GM10847 (cell line): ENCODE results near the gene RANGAP1.

Source experiments
- POLR2A ChIP-seq: IDR thresholded peaks from 2 replicates; pipeline ENCODE4 v1.6.1; 2011; ENCODE audit not compliant: insufficient read length; ENCODE audit errors: extremely low read depth

RANGAP1 gene

DNA sequence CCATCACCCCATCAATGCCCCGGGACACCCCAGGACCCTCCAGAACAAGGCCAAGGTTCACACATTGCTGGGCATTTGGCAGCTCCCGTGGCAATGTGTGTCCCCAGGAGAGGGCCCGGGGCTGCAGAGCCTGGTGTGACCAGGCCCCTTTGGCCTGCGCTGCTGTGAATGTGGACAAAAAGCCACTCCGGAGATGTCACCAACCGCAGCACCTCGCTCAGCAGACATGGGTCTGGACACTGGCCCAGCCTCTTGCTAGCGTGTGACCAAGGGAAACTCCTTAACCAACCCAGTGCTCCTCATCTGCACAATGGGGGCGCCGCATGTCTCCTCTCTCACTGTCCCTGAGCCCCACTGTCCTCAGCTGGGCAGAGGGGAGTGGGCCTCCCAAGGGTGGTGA, 37.2 kb downstream of the RANGAP1 start:
- no peak for TF ChIP-seq POLR2A

DNA sequence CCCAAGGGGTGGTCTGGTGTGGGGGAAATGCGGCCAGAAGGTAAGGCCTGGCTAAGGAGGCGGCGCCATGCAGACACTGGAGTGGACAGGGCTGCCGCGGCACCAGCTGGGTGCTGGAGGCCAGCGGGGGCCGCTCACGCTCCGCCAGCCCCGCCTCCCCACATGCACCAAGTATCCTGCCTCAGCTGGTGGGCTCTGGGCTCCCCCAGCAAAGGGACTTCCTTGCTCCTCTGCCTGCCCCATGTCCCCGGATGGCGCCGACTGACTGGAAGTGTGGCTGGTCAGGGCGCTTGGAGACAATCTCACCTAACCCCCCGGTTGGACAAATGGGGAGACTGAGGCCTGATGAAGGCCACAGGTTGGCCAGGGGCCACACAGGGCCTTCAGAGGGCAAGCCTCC, 37.7 kb downstream of the RANGAP1 start:
- TF ChIP-seq POLR2A: no peak

DNA sequence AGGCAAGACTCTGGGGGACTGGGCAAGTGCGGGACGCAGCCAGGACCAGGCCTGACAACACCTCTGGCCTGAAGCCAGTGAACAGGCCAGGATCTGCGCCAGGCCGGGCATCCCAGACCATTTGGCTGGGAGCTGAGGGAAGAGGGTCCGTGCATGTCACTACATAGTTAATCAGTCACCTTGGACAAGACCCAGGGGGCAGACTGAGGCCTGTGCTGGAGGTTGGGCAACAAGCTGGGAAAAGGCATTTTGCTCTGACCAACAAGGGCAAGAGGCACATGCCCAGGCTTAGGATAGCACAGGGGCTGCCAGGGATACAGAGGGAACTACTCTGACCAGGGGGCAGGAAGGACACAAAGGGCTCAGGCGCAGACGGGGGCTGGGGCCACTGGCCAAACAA, 38.3 kb downstream of the RANGAP1 start:
- no peak for TF ChIP-seq POLR2A

DNA sequence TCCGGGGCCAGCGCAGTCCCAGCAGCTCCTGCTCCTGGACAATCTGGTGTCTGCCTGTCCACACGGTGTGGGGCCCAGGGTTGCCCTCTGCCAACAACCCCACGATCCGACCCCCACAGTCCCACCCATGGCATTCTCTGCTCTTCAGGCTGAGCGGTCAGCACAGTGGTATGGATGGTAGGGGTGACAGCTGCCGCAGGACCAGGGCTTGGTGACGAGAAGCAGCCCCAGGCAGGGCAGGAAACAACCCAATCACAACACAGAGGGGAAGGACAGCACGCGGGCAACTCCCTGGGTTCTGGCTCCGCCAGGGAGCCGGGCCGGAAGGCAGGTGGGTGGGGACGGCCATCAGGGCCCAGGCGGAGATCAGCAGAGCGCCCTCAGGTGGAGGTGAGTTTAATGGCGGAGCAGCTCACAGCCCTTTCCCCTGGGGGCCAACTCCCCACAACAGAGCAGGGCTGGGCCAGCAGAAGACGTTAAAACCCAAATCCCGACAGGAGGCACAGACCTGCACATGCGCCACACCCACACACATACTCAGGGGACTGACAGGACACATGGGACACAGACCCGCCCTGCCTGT, 40.0 kb downstream of the RANGAP1 start:
- no peak for TF ChIP-seq POLR2A

DNA sequence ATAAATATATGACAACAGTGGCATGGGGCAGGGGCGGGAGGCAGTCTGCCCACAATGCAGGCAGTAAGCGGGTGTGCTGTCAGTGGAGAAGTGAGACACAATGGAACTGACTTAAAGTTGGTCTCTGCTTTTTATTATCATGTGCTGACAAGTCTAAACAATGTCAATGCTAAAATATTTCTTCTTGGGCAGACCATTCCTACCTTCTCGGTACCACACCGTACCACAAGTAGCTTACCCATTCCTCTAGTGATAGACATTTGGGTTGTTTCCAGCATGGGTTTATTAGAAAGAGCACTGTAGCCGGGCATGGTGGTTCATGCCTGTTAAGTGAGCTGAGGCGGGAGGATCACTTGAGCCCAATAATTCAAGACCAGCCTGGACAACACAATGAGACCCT, 42.6 kb downstream of the RANGAP1 start:
- TF ChIP-seq POLR2A: no peak

DNA sequence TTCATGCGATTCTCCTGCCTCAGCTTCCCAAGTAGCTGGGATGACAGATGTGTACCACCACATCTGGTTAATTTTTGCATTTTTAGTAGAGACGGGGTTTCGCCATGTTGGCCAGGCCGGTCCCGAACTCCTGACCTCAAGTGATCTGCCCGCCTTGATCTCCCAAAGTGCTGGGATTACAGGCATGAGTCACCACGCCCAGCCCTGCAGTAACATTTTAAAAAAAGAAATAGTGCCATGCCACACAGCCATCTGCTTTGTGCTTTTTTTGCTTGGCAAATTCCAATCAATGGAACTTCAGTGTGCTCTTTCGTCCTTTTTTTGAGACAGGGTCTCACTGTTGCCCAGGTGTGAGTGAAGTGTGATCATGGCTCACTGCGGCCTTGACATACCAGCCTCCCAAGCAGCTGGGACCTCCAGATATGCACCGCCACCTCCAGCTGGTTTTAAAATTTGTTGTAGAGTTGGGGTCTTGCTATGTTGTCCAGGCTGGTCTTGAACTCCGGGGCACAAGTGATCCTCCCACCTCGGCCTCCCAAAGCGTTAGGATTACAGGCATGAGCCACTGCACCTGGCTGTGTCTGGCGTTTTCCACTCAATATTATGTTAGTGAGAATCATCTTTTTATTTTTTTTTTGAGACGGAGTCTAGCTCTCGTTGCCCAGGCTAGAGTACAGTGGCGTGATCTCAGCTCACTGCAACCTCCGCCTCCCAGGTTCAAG, 43.4 kb downstream of the RANGAP1 start:
- TF ChIP-seq POLR2A: no peak

DNA sequence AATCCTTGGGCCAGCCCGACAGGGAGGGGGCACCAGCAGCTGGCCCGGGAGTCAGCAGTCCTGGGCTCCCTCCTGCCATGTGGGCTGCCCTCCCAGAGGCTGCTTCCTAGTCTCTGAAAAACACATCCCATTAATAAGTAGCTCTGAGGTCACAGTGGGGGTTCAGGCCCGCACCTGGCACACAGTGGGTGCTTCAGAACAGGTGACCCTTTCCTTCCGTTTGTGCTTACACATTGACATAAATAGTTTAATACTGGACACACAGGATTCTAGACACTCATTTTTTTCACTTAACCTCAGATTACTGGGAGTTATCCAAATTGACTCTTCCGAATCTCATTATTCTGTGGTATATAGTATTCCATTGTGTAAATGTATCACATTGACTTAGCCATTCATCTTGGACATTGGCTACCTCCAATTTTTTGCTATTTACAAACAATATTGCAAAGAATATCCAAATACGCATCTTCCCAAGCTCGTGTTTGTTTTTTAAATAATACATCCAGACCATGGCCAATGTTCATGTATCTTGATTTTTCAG, 44.8 kb downstream of the RANGAP1 start:
- no peak for TF ChIP-seq POLR2A

DNA sequence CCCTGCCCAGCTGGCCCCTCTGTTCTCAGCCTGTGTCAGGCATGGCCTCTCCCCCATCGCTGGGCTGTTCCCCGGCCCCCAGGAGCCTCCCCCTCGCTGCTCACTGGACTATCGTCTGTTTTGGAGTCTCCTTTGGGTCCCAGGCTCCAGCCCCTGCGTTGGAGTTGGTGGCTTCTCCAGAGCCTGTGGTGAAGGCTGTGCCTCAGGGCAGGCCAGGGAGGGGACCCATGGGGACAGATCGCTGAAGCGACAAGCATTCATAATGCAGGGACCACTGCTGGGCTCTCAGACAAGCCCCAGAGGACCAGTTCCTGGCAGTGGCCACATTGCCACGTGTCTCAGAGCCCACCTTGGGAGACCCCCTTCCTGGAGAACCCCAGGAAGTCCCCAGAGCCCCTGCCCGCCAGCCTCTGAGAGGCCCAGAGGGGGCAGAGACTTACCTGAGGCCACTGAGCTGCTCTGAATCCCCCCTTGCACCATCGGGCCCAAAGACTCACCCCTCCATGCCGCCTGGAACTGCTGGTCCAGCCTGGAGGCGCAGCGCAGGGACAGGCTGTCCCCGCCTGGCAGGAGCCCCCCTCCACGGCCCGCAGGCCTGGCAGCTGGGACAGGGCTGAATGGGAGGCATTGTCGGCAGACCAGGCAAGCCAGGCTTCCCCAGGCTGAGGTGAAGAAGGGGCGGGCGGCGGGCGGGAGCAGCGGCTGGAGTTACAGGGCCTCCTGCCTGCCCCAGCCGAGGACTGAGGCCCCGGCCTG, 45.4 kb downstream of the RANGAP1 start, which contains the start of gene CHADL:
Gene CHADL, minus strand, starts transcription at position 555 of the 756 bp plus-strand sequence. Its CDS starts 50 bp downstream, at position 505.
- TF ChIP-seq POLR2A: no peak

DNA sequence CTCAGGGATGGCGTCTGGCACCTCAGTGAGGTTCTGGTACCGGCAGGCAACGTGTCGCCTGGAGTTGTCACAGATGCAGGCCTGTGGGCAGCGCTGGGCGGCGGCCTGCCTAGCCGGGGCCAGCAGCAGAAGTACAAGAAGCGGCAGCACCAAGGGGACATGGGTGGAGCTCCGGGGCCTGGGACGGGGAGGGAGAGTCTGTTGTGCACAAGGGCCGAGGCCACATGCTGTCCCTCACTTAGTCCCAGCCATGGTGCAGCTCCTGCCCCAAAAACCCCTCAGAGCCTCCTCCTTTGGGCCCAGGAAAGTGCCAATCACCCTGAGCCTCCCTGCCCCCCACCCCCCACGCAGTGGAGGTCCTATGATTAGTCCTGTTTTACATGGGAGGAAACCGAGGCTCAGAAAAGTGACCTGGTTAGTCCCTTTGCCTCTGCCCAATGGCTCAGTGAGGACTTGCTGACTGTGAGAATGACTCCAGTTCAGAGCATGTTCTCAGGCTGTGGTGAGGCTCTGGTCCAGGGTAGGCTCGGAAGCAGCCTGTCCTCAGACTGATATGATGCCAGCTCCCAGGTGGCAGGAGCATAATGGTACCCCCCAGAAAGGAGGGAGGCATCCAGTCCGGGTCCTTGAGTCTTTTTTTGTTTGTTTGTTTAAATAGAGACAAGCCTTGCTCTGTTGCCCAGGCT, 46.4 kb downstream of the RANGAP1 start:
- TF ChIP-seq POLR2A: no peak

DNA sequence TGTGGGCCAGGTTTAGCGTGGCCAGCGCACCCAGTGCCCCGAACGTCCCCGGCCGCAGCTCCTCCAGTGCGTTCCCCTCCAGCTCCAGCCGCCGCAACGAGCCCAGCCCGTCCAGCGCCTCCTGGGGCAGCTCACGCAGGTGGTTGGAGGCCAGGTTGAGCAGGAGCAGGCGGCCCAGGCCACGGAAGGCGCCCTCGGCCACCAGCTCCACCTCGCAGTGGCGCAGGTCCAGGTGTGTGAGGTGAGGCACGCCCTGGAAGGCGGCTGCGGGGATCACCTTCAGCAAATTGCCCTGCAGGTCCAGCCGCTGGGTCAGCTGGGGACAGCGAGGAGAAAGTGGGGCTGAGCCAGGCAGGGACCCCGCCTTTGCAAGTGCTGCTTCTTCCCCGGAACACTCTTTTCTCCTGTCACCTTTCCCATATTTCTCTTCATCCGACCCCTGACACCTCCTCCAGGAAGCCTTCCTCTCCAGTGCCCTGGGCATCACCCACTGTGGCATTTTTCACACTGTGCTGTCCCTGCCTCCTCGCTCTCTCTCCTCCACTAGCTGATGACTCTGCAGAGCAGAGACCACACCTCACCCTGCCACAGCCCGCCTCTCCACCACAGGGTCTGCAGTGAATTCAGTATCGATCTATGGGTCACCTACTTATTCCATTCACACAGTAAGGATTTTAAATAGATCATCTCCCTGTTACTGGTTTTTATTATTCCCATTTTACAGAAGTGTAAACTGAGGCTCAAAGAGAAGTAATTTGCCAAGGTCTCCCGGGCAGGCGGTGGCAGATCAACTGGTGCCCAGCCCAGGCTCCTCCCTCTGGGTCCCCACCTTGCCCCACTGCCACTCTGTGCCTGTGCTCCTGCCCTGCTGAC, 47.2 kb downstream of the RANGAP1 start:
- TF ChIP-seq POLR2A: no peak

DNA sequence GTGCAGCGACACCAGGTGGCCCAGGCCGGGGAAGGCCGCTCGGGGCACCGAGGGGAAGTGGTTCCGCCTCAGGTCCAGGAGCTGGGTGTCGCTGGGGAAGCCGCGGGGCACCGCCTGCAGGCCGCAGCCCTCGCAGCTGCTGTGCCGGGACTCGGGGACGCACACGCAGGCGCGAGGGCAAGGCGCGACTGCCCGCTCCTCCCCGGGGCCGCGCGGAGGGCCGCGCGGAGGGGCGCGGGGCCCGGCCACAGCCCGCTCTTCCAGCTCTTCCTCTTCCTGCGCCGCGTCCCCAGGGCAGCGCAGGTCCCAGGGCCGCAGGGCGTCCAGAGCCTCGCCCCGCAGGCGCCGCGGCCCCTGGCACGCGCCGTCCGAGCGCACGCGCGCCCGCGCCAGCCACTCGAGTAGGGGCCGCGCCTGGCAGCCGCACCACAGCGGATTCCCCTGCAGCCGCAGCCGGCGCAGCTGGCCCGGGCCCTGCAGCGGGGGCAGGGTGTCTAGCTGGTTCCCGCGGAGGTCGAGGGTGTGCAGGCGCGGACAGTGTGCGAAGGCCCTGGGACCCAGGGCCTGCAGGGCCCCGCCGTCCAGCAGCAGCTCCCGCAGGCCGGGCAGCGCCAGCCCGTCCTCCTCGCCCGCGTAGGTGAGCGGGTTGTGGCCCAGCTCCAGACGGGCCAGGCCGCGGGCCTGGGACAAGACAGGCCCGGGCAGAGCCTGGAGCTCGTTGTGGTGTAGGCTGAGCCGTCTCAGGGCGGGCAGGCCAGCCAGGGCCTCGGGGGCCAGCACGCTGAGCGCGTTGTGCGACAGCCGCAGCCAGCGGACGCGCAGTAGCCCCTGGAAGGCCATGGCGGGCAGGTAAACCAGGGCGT, 48.0 kb downstream of the RANGAP1 start:
- TF ChIP-seq POLR2A: no peak

DNA sequence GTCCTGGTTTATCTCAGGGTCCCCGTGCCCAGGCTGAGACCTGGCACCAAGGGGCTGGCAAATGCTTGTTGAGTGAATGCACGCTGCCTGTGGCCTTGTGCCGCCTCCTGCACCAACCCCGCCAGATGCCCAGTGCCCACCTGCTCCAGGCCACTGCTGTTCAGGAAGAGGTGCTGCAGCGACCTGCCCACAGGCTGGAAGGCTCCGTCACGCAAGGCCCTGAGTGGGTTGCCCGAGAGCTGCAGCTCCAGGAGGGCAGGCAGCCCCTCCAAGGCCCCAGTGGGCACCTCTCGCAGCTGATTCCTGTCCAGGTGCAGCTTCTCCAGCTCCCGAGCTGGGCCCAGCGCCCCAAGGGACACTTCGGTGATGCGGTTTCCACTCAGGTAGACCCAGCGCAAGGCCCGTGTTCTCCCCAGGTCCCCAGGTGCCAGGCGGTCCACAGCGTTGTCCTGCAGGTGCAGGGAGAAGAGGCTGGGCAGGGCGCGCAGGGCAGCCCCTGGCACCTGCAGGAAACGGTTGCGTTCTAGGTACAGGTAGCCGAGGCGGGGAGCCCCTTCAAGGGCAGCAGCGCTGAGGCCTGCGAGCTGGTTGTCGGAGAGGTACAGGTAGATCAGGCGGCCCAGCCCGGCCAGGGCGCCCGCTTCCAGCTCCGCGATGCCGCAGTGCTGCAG, 48.8 kb downstream of the RANGAP1 start:
- TF ChIP-seq POLR2A: no peak

DNA sequence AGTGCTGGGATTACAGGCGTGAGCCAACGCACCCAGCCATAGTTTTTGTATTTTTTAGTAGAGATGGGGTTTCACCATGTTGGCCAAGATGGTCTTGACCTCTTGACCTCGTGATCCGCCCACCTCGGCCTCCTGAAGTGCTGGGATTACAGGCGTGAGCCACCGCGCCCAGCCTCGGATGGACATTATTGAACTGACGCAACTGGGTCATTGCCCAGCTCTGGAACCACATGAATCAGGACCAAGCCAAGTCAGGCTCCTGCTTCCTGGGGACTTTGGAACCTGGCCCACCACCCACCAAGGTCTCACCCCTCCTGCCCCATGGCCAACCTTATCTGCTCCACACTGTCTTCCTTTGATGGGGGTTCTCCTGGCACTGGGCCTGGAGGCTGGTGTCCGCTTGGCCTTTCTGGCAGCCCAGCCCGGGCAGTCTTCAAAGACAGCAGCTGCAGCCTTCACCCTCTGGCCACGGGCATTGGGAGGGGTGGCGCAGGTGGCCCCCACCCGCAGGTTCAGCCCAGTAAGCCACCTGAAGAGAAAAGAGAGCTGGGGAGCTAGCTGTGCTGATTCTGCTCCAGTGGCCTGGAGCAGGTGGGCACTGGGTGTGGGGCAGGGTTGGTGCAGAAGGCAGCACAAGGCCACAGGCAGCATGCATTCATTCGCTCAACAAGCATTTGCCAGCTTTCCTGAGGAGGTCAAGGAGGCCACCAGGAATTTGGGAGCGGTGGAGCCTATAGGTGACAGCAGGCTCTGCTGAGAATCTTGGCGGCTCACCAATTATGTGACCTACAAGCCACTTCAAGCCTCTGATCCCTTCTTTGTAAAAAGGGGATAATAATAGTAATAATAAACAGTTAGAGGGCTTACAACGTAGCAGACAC, 50.9 kb downstream of the RANGAP1 start:
- no peak for TF ChIP-seq POLR2A
